Measurements from ENCODE around the gene FAM117B.

Gene FAM117B

DNA sequence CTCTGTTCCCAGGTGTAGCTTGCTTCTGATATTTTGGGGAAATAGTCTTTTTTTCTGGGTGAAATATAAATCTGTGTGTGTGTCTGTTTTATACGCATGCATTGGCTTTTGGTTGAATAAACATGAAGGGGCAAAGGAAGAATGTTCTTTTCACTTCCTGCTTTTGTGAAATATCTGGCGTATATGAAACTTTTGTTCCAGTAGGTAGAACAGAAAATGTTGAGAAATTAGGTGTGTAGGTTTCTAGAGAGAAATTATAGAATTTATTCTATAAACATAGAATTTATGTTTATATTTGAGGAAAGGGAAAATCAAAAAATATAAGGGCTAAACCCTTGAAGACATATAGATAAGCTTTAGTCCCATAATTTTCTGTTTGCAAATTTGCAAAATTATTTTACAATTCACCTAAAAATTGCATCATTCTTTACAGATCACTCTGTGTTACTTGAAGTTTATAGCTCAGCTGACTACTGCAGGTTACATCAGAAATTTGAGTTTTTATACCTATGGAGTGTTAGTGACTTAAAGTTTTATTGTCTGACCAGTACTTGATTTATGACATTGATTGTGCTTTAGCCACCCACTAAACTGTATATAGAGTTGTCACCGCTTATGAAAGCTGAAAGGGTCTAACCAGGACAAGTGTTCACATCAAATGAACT is 116.1 kb downstream of the FAM117B start:
- no peak for DNase-seq (ENCODE audit: low spot score)
- in situ Hi-C loops (cut with MboI; ENCODE audit: low sequenced_read_pairs, unreplicated experiment), result no loop called here
- TF ChIP-seq, protein P1, sequence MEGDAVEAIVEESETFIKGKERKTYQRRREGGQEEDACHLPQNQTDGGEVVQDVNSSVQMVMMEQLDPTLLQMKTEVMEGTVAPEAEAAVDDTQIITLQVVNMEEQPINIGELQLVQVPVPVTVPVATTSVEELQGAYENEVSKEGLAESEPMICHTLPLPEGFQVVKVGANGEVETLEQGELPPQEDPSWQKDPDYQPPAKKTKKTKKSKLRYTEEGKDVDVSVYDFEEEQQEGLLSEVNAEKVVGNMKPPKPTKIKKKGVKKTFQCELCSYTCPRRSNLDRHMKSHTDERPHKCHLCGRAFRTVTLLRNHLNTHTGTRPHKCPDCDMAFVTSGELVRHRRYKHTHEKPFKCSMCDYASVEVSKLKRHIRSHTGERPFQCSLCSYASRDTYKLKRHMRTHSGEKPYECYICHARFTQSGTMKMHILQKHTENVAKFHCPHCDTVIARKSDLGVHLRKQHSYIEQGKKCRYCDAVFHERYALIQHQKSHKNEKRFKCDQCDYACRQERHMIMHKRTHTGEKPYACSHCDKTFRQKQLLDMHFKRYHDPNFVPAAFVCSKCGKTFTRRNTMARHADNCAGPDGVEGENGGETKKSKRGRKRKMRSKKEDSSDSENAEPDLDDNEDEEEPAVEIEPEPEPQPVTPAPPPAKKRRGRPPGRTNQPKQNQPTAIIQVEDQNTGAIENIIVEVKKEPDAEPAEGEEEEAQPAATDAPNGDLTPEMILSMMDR (IDR thresholded peaks at IDR 0.05; ENCODE audit: borderline replicate concordance, control extremely low read depth, extremely low read depth, insufficient read depth, missing control alignments), result no peak

DNA sequence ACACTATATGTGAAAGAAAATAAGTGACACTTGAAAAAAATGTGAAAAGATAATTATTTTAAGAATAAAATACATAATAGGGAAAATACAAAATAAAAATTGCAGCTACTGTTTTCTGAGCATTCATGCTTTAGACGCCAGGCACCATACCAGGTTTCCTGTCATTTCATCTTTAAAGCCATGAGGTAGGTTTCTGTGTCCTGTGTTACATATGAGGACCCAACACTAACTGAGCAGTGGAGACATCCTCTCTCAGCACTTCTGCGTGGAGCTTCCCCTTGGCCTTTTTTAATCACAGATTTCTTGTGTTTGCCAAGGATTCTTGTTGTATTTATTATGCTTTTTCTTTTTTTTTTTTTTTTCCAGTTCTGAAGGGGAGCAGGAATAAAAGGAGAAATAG is 117.3 kb downstream of the FAM117B start:
- no peak for DNase-seq (ENCODE audit: low spot score)
- TF ChIP-seq, protein P1 (IDR thresholded peaks at IDR 0.05; ENCODE audit: borderline replicate concordance, control extremely low read depth, extremely low read depth, insufficient read depth, missing control alignments), result no peak
- in situ Hi-C loops (cut with MboI; ENCODE audit: low sequenced_read_pairs, unreplicated experiment), result no loop called here

DNA sequence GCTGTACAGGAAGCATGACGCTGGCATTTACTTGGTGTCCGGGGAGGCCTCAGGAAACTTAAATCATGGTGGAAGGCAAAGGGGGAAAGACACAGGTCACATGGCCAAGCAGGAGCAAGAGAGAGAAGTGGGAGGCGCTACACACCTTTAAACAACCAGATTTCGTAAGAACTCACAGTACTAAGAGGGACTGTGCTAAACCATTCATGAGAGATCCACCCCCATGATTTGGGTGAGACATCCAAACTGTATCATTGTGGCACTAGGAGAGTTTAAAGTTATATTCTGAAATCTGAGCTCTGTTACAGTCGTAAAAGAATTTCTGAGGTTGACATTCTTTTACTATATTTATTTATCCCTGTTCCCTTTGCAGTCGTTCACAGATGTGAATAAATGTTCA is 120.2 kb downstream of the FAM117B start:
- TF ChIP-seq, protein P1 (IDR thresholded peaks at IDR 0.05; ENCODE audit: borderline replicate concordance, control extremely low read depth, extremely low read depth, insufficient read depth, missing control alignments), result no peak
- in situ Hi-C loops (cut with MboI; ENCODE audit: low sequenced_read_pairs, unreplicated experiment), result no loop called here
- no peak for DNase-seq (ENCODE audit: low spot score)

DNA sequence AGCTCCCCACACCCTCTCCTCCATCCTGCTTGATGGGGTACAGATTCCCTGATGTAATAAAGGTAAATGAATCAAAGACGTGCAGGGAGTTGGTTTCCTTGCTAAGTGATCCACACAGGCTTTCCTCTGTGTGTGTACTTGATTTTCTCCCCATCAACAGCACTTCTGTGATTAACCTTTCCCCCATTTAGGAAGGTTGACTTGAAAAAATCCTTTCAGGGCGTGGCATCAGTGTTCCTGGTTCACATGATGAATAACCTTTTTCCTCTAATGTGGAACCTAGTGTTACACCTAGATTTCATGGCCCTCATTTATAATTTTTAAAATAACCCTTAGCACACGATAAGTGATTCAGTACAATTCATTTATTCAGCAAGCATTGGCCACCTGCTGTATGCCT is 121.8 kb downstream of the FAM117B start:
- in situ Hi-C loops (cut with MboI; ENCODE audit: low sequenced_read_pairs, unreplicated experiment), result no loop called here
- DNase-seq (ENCODE audit: low spot score), result no peak
- TF ChIP-seq, protein P1 (IDR thresholded peaks at IDR 0.05; ENCODE audit: borderline replicate concordance, control extremely low read depth, extremely low read depth, insufficient read depth, missing control alignments), result no peak

DNA sequence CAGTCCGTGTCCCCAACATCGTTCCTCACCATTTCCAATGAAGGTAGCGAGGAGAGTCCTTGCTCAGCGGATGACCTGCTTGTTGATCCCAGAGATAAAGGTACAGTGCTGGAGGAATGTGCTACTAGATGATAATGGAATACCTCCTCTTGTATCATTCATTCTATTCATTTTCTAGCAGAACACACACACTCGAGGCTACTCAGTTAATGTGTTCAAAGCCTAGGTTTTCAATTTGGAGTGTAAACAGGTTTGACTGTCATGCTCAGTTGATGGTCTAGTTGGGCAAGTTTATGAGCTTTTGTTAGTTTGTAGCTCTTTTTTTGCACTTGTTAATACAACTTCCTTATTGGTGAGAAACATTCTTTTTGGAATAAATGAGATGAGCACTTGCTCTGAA is 122.6 kb downstream of the FAM117B start:
- no peak for DNase-seq (ENCODE audit: low spot score)
- TF ChIP-seq, protein P1 (IDR thresholded peaks at IDR 0.05; ENCODE audit: borderline replicate concordance, control extremely low read depth, extremely low read depth, insufficient read depth, missing control alignments), result no peak
- in situ Hi-C loops (cut with MboI; ENCODE audit: low sequenced_read_pairs, unreplicated experiment), result no loop called here

DNA sequence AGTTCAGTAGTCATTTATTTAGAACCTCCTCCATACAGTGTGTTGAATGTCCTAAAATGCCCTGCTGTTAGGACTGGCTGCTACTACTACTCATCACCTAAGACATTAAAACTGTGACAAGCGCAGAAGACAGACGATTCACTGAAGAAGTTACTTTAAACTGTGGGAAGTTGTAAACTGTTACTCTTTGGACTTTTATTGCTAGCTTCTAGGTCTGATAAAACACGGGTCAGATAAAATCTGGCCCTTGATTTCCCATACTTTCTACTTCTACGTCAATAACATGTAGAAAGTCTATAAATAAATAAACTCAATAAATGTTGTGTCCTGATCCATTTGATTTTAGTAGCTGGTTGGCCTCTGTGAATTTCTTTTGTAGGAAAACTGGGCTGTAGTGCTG is 123.4 kb downstream of the FAM117B start:
- TF ChIP-seq, protein P1 (IDR thresholded peaks at IDR 0.05; ENCODE audit: borderline replicate concordance, control extremely low read depth, extremely low read depth, insufficient read depth, missing control alignments), result no peak
- no peak for DNase-seq (ENCODE audit: low spot score)
- in situ Hi-C loops (cut with MboI; ENCODE audit: low sequenced_read_pairs, unreplicated experiment), result no loop called here

Data from GM13976 (cell line).